BJ (cell line): ENCODE results near the gene MRPL24. TPM values are rescaled to one million over a fixed set of nuclear protein-coding genes. Genes with fewer than 3 reads are reported as not detected.

Experiments
- CTCF ChIA-PET: fragments of 350-600 bp; formaldehyde crosslinking; extraction: SDS; loops from one replicate; lab custom pipeline; 2021; ENCODE audit warnings: antibody characterized with exemption, inconsistent platforms; lab: Yijun Ruan, JAX
- POLR2A ChIA-PET: fragments of 300-600 bp; sonication (Branson Sonifier 250); formaldehyde crosslinking; extraction: SDS; loops from one replicate; lab custom pipeline; 2021; ENCODE audit warnings: antibody characterized with exemption; lab: Charles Lee
- DNase-seq: peaks from one replicate; pipeline ENCODE4 v3.0.0-alpha.2; 2011; ENCODE audit warnings: low read depth
- H3K27me3 ChIP-seq: 2 replicates; pipeline ENCODE4 v1.6.0; 2011; ENCODE audit warnings: low read length; ENCODE audit not compliant: control insufficient read depth, insufficient read depth
- H3K36me3 ChIP-seq: 2 replicates; pipeline ENCODE4 v1.5.1; 2011; ENCODE audit warnings: low read length; ENCODE audit not compliant: control insufficient read depth, insufficient read depth
- H3K4me3 ChIP-seq: 2 replicates; pipeline ENCODE4 v1.5.1; 2011; ENCODE audit warnings: low read depth, mild to moderate bottlenecking, control low read depth, low read length
- CTCF ChIP-seq: IDR thresholded peaks from 2 replicates; pipeline ENCODE4 v1.5.1; 2011; ENCODE audit warnings: low read depth, mild to moderate bottlenecking, control low read depth, inconsistent platforms, low read length, moderate library complexity; ENCODE audit not compliant: insufficient read depth
- polyA plus RNA-seq: library from polyadenylated mRNA; depleted of rRNA; stranded (reverse); fragments of >200 nt; gene quantifications from 2 replicates; pipeline ENCODE4 v1.2.3, GENCODE V29; 2011

Gene MRPL24
- polyA plus RNA-seq, 1 experiment: 120 TPM

GRCh38 chr1:156773607-156774006 is 32.7 kb upstream of the MRPL24 start:
- DNase-seq: no peak
- CTCF ChIA-PET: interaction anchor here (1.1 to 1.2 kb wide), 3 partner anchors 47 to 154 kb away, joined by 3 to 7 read pairs (median 4); no protein-coding TSS in a partner anchor

DNA sequence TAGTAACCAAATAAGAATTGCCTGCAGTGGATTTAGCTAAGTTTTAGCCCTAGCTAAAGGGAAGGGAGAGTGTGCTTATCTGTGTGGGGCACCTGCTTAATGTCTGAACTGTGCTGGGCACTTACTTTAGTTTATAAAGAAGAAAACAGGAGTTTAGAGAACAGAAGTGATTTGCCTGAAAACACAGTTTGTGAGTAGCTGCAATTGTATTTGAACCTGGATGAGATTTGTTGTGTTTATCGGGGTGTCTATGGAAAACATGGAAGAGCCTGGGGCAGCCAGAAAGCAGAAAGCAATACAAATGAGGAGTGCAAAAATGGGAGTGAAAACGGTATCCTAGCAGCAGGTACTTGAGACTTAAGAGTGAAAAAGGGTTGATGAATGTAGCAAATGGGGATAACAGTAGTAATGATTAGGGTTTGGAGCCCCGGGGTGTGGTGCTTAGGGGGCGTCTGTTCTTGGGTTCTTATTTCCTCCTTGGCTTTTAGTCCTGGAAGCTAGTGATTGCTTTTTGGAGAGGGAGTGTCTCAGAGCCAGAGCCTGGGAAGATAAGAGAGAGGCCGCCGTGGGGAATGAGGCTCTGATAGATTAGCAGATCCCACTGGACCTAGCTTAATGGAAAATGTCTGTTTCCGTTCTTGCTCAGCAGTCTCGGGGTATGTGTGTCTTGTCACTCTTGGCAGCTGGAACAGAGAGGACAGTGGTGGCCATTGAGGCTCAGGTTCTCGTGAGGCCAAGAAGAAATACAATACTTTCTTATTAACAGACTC is 32.0 kb upstream of the MRPL24 start:
- CTCF ChIA-PET: interaction anchor here (0.9 to 1.2 kb wide), 6 partner anchors 8 to 155 kb away, joined by 3 to 7 read pairs (median 4); partner anchors contain the start of gene LRRC71
- POLR2A ChIA-PET: interaction anchor here (0.9 kb wide), 1 partner anchor 65 kb away, joined by 6 read pairs; no protein-coding TSS in a partner anchor
- DNase-seq: no peak
- peaks cover 3% of the 10 kb centered on the region for H3K36me3 ChIP-seq
- no peak for TF ChIP-seq CTCF
- no peak overlapping the region for H3K4me3 ChIP-seq
- H3K27me3 ChIP-seq: no peaks in the 10 kb centered on the region

More at GRCh38 chr1:156773607-156774006, 32.7 kb upstream of the MRPL24 start:
- no peak overlapping the region for H3K4me3 ChIP-seq
- H3K36me3 ChIP-seq: peaks cover 3% of the 10 kb centered on the region
- TF ChIP-seq CTCF: no peak
- H3K27me3 ChIP-seq: no peaks in the 10 kb centered on the region
- POLR2A ChIA-PET: no interaction called here

DNA sequence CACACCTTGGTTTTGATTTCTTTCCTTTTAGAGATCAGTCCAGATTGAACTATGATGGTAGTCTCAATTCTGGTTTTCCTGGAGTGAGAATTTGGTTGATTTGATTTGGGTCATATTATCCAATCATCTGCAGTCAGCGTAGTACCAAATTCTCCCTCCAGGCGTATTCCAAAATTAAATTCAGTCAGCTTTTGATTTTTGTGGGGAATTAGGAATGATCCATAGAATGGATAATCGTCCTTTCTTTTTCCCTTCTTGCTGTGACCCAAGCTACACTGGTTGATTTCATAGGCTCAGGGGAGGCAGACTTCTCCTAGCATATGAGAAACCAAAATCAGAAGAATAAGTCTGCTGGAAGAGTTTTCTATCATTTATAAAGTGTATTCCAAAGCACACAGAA is 31.3 kb upstream of the MRPL24 start:
- DNase-seq: no peak
- peaks cover 3% of the 10 kb centered on the region for H3K36me3 ChIP-seq
- H3K4me3 ChIP-seq: no peak overlapping the region
- no peak for TF ChIP-seq CTCF
- CTCF ChIA-PET: interaction anchor here (0.7 to 2.4 kb wide), 8 partner anchors 9 to 148 kb away, joined by 3 to 15 read pairs (median 3); partner anchors contain the start of gene LRRC71
- POLR2A ChIA-PET: interaction anchor here (0.9 kb wide), 1 partner anchor 64 kb away, joined by 6 read pairs; no protein-coding TSS in a partner anchor
- no peaks in the 10 kb centered on the region for H3K27me3 ChIP-seq

- no peak for TF ChIP-seq CTCF
- POLR2A ChIA-PET: no interaction called here
- Histone ChIP-seq H3K4me3 (peak overlapping the region; percentile 97), H3K27me3 (no peaks in the 10 kb centered on the region), H3K36me3 (peaks cover 3% of the 10 kb centered on the region)
- no peak for DNase-seq
- CTCF ChIA-PET: interaction anchor here (1.3 to 3.3 kb wide), 5 partner anchors 12 to 91 kb away, joined by 3 to 17 read pairs (median 11); no protein-coding TSS in a partner anchor
These were observed 27.9 kb upstream of the MRPL24 start for GRCh38 chr1:156768610-156769295.
